GM19468 (cell line): ENCODE measurements around the gene RIC8B.

Experiments used
- ATAC-seq: cut with Tn5 transposase; IDR thresholded peaks from one replicate; pipeline ENCODE4 v1.9.1; 2021; ENCODE audit warnings: mild to moderate bottlenecking, moderate library complexity, moderate number of reproducible peaks; ENCODE audit not compliant: unreplicated experiment; ENCODE audit errors: extremely low read depth

The RIC8B gene

GRCh38 chr12:106863189-106863588 lies 88.7 kb downstream of the RIC8B start:
- ATAC-seq: no peak

- no peak for ATAC-seq
Observed at GRCh38 chr12:106865683-106866082, 91.2 kb downstream of the RIC8B start.

- no peak for ATAC-seq
Observed at GRCh38 chr12:106866426-106867080, 92.1 kb downstream of the RIC8B start.

GRCh38 chr12:106867651-106868050 lies 93.2 kb downstream of the RIC8B start:
- ATAC-seq: no peak

GRCh38 chr12:106868982-106869700 lies 94.7 kb downstream of the RIC8B start:
- ATAC-seq: no peak

- no peak for ATAC-seq
Observed at GRCh38 chr12:106870116-106870515, 95.6 kb downstream of the RIC8B start.

- ATAC-seq: no peak
Observed at GRCh38 chr12:106871477-106871876, 97.0 kb downstream of the RIC8B start.

GRCh38 chr12:106873983-106874382 lies 99.5 kb downstream of the RIC8B start:
- ATAC-seq: no peak

GRCh38 chr12:106878804-106879203 lies 104.3 kb downstream of the RIC8B start:
- no peak for ATAC-seq

- ATAC-seq: no peak
Observed at GRCh38 chr12:106879612-106880011, 105.1 kb downstream of the RIC8B start.

- no peak for ATAC-seq
Observed at GRCh38 chr12:106883426-106883825, 108.9 kb downstream of the RIC8B start.

- ATAC-seq: no peak
Observed at GRCh38 chr12:106885026-106885425, 110.5 kb downstream of the RIC8B start.

GRCh38 chr12:106885541-106886249 lies 111.2 kb downstream of the RIC8B start:
- ATAC-seq: no peak

- no peak for ATAC-seq
Observed at GRCh38 chr12:106886932-106887331, 112.5 kb downstream of the RIC8B start.

GRCh38 chr12:106888348-106888970 lies 114.0 kb downstream of the RIC8B start:
- ATAC-seq: no peak

GRCh38 chr12:106889326-106889725 lies 114.8 kb downstream of the RIC8B start:
- no peak for ATAC-seq

GRCh38 chr12:106889950-106890626 lies 115.6 kb downstream of the RIC8B start:
- ATAC-seq: no peak

GRCh38 chr12:106892075-106892474 lies 117.6 kb downstream of the RIC8B start:
- no peak for ATAC-seq

- ATAC-seq: no peak
Observed at GRCh38 chr12:106893451-106893850, 119.0 kb downstream of the RIC8B start.

GRCh38 chr12:106894774-106895173 lies 120.3 kb downstream of the RIC8B start:
- no peak for ATAC-seq
